H9 (cell line): ENCODE results near the gene SLC1A5. TPM values are rescaled to one million over a fixed set of nuclear protein-coding genes. Genes with fewer than 3 reads are reported as not detected.

ENCODE experiments used
- DNase-seq: peaks from one replicate; pipeline ENCODE4 v3.0.0-alpha.2; 2017
- H2AFZ ChIP-seq: one replicate; pipeline ENCODE4 v1.6.1; 2013; ENCODE audit warnings: mild to moderate bottlenecking, low read length, control low read depth, moderate library complexity
- H2AK5ac ChIP-seq: 2 replicates; pipeline ENCODE4 v1.6.1; 2013; ENCODE audit warnings: low read length, control low read depth, mixed read lengths; ENCODE audit not compliant: insufficient read length
- H2BK120ac ChIP-seq: one replicate; pipeline ENCODE4 v1.6.1; 2013; ENCODE audit warnings: low read depth, mild to moderate bottlenecking, low read length, control low read depth, inconsistent platforms; ENCODE audit not compliant: poor library complexity, severe bottlenecking
- H2BK12ac ChIP-seq: 2 replicates; pipeline ENCODE4 v1.6.1; 2013; ENCODE audit warnings: low read length, control low read depth, mixed read lengths, low read depth; ENCODE audit not compliant: insufficient read length
- H2BK15ac ChIP-seq: 2 replicates; pipeline ENCODE4 v1.6.1; 2013; ENCODE audit warnings: low read depth, low read length, control low read depth
- H2BK20ac ChIP-seq: one replicate; pipeline ENCODE4 v1.6.1; 2013; ENCODE audit warnings: low read depth, mild to moderate bottlenecking, low read length, control low read depth, inconsistent platforms; ENCODE audit not compliant: poor library complexity, severe bottlenecking
- H2BK5ac ChIP-seq: 2 replicates; pipeline ENCODE4 v1.6.1; 2013; ENCODE audit warnings: low read length, control low read depth, mixed read lengths; ENCODE audit not compliant: insufficient read length
- H3K14ac ChIP-seq: 2 replicates; pipeline ENCODE4 v1.6.1; 2013; ENCODE audit warnings: low read length, control low read depth; ENCODE audit not compliant: insufficient read depth
- H3K18ac ChIP-seq: 2 replicates; pipeline ENCODE4 v1.6.1; 2013; ENCODE audit warnings: low read depth, mild to moderate bottlenecking, mixed read lengths, low read length, control low read depth; ENCODE audit not compliant: insufficient read length
- H3K23ac ChIP-seq: 2 replicates; pipeline ENCODE4 v1.6.1; 2013; ENCODE audit warnings: low read length, control low read depth, mixed read lengths, low read depth; ENCODE audit not compliant: insufficient read length
- H3K23me2 ChIP-seq: 2 replicates; pipeline ENCODE4 v1.6.1; 2013; ENCODE audit warnings: low read depth, mild to moderate bottlenecking, mixed read lengths, low read length, control low read depth; ENCODE audit not compliant: insufficient read length, poor library complexity, severe bottlenecking
- H3K27ac ChIP-seq: 2 replicates; pipeline ENCODE4 v1.5.1; 2013; ENCODE audit warnings: low read length, control low read depth, mixed read lengths, low read depth; ENCODE audit not compliant: insufficient read length
- H3K27me3 ChIP-seq: 2 replicates; pipeline ENCODE4 v1.6.1; 2013; ENCODE audit warnings: low read length, control low read depth, inconsistent platforms; ENCODE audit not compliant: insufficient read depth
- H3K4ac ChIP-seq: 2 replicates; pipeline ENCODE4 v1.6.1; 2013; ENCODE audit warnings: low read depth, mild to moderate bottlenecking, control low read depth, inconsistent platforms, low read length, moderate library complexity
- H3K4me1 ChIP-seq: 2 replicates; pipeline ENCODE4 v1.6.1; 2013; ENCODE audit warnings: low read length, control low read depth, inconsistent platforms; ENCODE audit not compliant: insufficient read depth
- H3K4me2 ChIP-seq: 2 replicates; pipeline ENCODE4 v1.6.1; 2013; ENCODE audit warnings: low read length, control low read depth, mixed read lengths; ENCODE audit not compliant: insufficient read length, insufficient read depth
- H3K56ac ChIP-seq: 2 replicates; pipeline ENCODE4 v1.6.1; 2013; ENCODE audit warnings: low read depth, mild to moderate bottlenecking, mixed read lengths, low read length, control low read depth; ENCODE audit not compliant: insufficient read length
- H3K79me1 ChIP-seq: 2 replicates; pipeline ENCODE4 v1.6.1; 2013; ENCODE audit warnings: low read depth, mild to moderate bottlenecking, moderate library complexity, low read length, control low read depth, inconsistent platforms; ENCODE audit not compliant: insufficient read depth, poor library complexity, severe bottlenecking
- H3K79me2 ChIP-seq: 2 replicates; pipeline ENCODE4 v1.6.1; 2013; ENCODE audit warnings: low read length, control low read depth, inconsistent platforms; ENCODE audit not compliant: insufficient read depth
- H3K9ac ChIP-seq: 2 replicates; pipeline ENCODE4 v1.6.1; 2013; ENCODE audit warnings: low read length, control low read depth, mixed read lengths; ENCODE audit not compliant: insufficient read length; ENCODE audit errors: extremely low read depth
- H3K9me3 ChIP-seq: one replicate; pipeline ENCODE4 v1.6.1; 2013; ENCODE audit warnings: low read depth, low read length, inconsistent platforms; ENCODE audit not compliant: control insufficient read depth
- H3T11ph ChIP-seq: one replicate; pipeline ENCODE4 v1.6.1; 2013; ENCODE audit warnings: mild to moderate bottlenecking, low read length, control low read depth, inconsistent platforms
- H4K20me1 ChIP-seq: one replicate; pipeline ENCODE4 v1.6.1; 2013; ENCODE audit not compliant: control insufficient read depth, insufficient read length, insufficient read depth
- H4K5ac ChIP-seq: 2 replicates; pipeline ENCODE4 v1.6.1; 2013; ENCODE audit warnings: low read depth, mild to moderate bottlenecking, mixed read lengths, low read length, control low read depth; ENCODE audit not compliant: insufficient read length
- H4K8ac ChIP-seq: replicated peaks from 2 replicates; pipeline ENCODE4 v1.6.1; 2013; ENCODE audit warnings: low read length, control low read depth, mixed read lengths, low read depth; ENCODE audit not compliant: insufficient read length
- H4K91ac ChIP-seq: 2 replicates; pipeline ENCODE4 v1.6.1; 2013; ENCODE audit warnings: low read depth, mild to moderate bottlenecking, moderate library complexity, mixed read lengths, low read length, control low read depth; ENCODE audit not compliant: insufficient read length
- H3K27ac Mint-ChIP-seq, 3 experiments: 2 replicates in 2 of 3; 3 replicates in 1 of 3; pipeline ENCODE4 v1.8.0; 2020 to 2021; ENCODE audit warnings: mixed read lengths in 3 of 3, mild to moderate bottlenecking in 1 of 3, moderate library complexity in 1 of 3
- H3K27me3 Mint-ChIP-seq: 2 replicates; pipeline ENCODE4 v1.8.0; 2021; ENCODE audit warnings: low read depth, mild to moderate bottlenecking, moderate library complexity, mixed read lengths
- H3K36me3 Mint-ChIP-seq, 3 experiments: 2 replicates in 2 of 3; 3 replicates in 1 of 3; pipeline ENCODE4 v1.8.0; 2020 to 2021; ENCODE audit warnings: low read depth in 3 of 3, mixed read lengths in 3 of 3; ENCODE audit not compliant: insufficient read depth in 1 of 3
- H3K4me1 Mint-ChIP-seq, 2 experiments: 2 replicates each; pipeline ENCODE4 v1.8.0; 2020; ENCODE audit warnings: mixed read lengths in 2 of 2
- H3K4me3 Mint-ChIP-seq, 2 experiments: 2 replicates in 1 of 2; 3 replicates in 1 of 2; pipeline ENCODE4 v1.8.0; 2020 to 2021; ENCODE audit warnings: mild to moderate bottlenecking in 2 of 2, mixed read lengths in 2 of 2, moderate library complexity in 1 of 2
- H3K9me3 Mint-ChIP-seq, 2 experiments: 2 replicates in 1 of 2; 3 replicates in 1 of 2; pipeline ENCODE4 v1.8.0; 2020; ENCODE audit warnings: mild to moderate bottlenecking in 2 of 2, mixed read lengths in 2 of 2, moderate library complexity in 1 of 2
- CTCF ChIP-seq: fragments of 200-600 bp; sonication (generic); conservative IDR thresholded peaks from 3 replicates; pipeline ENCODE4 v1.8.0; 2021; ENCODE audit warnings: antibody characterized with exemption, mild to moderate bottlenecking
- WGBS: extraction: QIAGEN DNeasy Blood & Tissue Kit; methylation state at CpG from one replicate; pipeline ENCODE4 v1.1.7; 2013; ENCODE audit warnings: missing lambda C conversion rate, low lambda C conversion rate, mixed read lengths; ENCODE audit not compliant: insufficient read length; ENCODE audit errors: extremely low coverage; 5-methylcytosine and 5-hydroxymethylcytosine counted together
- total RNA-seq: library from RNA; stranded (reverse); gene quantifications from 2 replicates; pipeline ENCODE4 v1.2.1, GENCODE V29; 2021

SLC1A5 gene
- total RNA-seq, 1 experiment from 2014 or later = 258 TPM

- no peak overlapping the region for H4K5ac ChIP-seq
- no peak overlapping the region; a peak in 1 of 5 replicates for H3K4me3 Mint-ChIP-seq
- no peak overlapping the region for H4K91ac ChIP-seq
- no peak overlapping the region for H2BK15ac ChIP-seq
- peaks cover under 1 to 8% of the 10 kb centered on the region in 2 experiments for H3K4me1 Mint-ChIP-seq
- no peaks in the 10 kb centered on the region for H3K4me1 ChIP-seq
- no peak overlapping the region for H2BK12ac ChIP-seq
- H2BK5ac ChIP-seq = no peak overlapping the region
- no CpG with 5 or more reads among the region's 4 CpGs for WGBS
- no peak overlapping the region for H3K14ac ChIP-seq
- H3K9me3 Mint-ChIP-seq = no peaks in the 10 kb centered on the region
- H3K23ac ChIP-seq = no peak overlapping the region
- H4K8ac ChIP-seq = no peak overlapping the region
- H2AFZ ChIP-seq = no peak overlapping the region
- TF ChIP-seq CTCF = peak; percentile 67
- no peaks in the 10 kb centered on the region for H3K79me2 ChIP-seq
- H3K27me3 ChIP-seq = no peaks in the 10 kb centered on the region
- H3K18ac ChIP-seq = no peak overlapping the region
- peak; percentile 77 for DNase-seq
- H3K79me1 ChIP-seq = no peaks in the 10 kb centered on the region
- no peaks in the 10 kb centered on the region for H4K20me1 ChIP-seq
- H3K27ac Mint-ChIP-seq = peak overlapping the region in 2 of 3 experiments; percentile 42 to 46; a peak in 1 of 7 replicates
- no peaks in the 10 kb centered on the region for H3K23me2 ChIP-seq
- no peak overlapping the region for H2AK5ac ChIP-seq
- H3K27ac ChIP-seq = no peak overlapping the region
- H3K9me3 ChIP-seq = no peaks in the 10 kb centered on the region
- no peak overlapping the region for H3K9ac ChIP-seq
- no peak overlapping the region for H3K4ac ChIP-seq
- no peak overlapping the region for H3T11ph ChIP-seq
- H3K36me3 Mint-ChIP-seq = peaks cover 9 to 55% (median 42%) of the 10 kb centered on the region in 3 experiments
- H3K4me2 ChIP-seq = no peak overlapping the region
- H2BK120ac ChIP-seq = no peak overlapping the region
- no peak overlapping the region for H3K56ac ChIP-seq
- H3K27me3 Mint-ChIP-seq = no peaks in the 10 kb centered on the region
- no peak overlapping the region for H2BK20ac ChIP-seq
Observed at GRCh38 chr19:46753420-46754155, 34.8 kb downstream of the SLC1A5 start.
